ENCODE results near the gene DRD4.

Gene DRD4

DNA sequence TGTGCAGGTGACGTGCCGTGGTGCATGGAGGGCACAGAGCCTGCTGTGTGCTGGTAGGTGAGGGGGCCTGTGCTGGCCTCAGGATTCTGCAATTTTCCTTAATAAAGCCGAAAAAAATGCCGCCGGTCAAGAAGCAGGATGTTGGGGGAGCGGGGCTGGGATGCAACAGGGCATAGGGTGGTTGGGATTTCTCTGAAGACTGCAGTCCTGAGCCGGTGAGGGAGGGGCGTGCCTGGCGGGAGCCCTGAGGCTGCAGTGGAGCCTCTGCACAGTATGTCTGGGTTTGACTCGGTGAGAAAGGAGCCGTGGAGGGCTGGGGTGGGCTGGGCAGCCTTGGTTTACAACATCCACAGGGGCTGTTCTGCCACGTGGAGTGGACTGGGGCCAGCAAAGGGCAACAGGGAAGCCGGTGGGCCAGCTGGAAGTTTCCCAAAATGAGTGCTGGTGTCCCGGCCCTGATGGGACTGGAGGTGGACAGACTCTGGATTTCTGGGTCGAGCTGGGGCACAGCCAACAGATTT lies 13.7 kb upstream of the DRD4 start:
- DNase-seq (ENCODE audit: low spot score), result no peak

DNA sequence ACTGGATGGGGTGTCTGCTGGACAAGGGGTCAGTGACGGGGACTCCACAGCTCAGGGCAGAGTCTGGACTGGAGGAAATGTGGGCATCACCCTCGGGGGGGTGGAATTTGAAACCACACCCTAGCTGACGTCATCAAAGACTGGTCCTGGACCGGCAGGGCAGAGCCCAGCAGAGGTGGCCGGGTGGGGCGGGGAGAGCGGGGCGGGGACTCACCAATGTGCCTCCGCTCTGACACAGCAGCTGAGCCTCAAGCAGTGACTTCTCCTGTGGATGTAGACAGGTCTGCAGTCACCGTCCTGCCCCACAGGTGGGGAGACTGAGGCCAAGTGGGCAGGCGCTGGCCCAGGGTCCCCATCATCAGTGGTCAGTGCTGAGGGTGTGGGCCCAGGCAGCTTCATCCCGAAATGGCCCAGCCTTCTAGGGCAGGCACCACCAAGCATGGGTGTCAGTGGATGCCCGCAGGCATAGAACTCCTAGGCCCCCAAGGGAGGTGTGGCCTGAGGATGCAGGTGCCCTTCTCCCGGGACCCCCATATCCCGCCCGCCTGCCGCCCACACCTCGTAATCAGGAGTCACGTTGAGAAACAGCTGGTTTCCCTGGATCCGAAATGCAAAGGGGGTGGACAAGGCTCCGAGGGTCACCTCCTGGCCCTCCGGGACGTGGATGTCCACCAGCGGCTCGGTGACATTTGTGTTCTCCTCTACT lies 12.9 kb upstream of the DRD4 start:
- no peak for DNase-seq (ENCODE audit: low spot score)

DNA sequence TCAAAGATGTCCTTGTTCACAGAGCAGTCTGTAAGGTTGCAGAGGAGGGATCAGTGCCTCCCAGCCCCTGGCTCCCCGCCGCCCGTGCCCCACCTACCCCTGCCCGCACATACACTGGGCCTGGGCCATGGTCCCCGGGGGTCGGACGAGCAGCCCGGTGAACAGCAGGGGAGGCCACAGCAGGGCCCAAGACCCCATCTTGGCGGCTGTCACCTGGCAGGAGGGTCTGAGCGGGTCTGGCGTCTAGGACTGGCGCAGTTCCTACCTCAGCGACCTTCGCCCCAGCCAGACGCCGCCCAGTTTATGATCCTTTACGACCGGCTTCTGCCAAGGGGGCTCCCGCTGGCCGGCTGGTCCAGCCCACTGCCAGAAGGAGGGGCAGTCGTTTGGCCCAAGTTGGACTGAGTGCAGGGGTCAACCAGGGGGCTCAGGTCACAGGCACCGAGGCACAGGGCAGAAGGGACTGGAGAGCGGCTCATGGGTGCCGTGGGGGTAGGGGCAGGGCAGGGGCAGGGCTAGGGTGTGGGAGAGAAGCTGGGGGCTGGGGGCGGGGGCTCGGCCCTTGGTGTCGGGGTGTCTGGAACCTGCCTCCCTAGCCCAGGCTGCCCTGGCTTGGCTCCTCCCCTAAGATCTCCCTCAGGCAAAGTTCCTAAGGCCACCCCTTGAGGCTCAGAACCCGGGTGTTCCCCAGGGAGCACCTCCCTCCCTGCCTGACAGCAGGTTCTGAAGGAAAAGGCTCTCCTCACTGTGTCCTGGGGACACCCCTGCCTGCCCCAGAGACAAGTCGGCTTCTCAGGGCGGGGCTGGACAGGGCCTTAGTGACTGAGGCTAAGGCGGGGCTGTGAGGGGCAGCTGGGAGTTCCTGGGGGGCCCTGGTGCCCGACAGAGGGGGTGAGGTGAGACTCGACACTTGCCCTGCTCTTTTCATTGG lies 12.1 kb upstream of the DRD4 start, which contains the start of gene CDHR5:
TSS of gene CDHR5 (minus strand) at position 251 of the 931 bp plus-strand sequence. CDS start at position 198, 53 bp downstream.
- no peak for DNase-seq (ENCODE audit: low spot score)

DNA sequence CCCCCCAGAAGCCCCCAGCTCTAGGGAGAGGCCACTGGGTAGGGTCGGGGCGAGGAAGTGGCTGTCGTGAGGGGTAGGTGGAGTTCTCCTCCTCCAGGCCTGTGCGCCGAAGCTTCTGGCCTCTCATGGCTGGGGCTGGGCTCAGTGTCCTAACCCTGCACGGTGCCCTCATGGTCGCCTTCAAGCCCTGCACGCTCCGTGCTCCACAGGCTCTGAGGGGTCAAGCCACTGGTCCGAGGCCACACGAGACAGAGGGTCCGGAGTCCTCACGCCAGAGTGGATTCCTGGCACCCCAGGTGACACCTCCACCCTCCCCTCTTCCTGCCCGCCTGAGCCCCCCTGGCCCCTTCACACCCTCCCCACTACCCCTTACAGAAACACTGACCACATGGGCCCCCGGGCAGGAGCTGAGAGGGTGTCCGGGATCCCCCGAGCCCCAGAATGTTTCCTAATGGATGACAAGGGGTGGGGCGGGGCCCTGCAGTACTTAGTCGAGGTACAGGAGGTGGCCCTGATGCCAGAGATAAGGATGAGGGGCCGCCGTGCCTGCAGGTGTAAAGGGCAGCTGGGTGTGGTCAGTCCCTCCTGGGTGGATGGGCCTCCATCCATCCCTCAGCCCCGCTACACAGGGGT lies 11.3 kb upstream of the DRD4 start:
- DNase-seq (ENCODE audit: low spot score), result no peak

DNA sequence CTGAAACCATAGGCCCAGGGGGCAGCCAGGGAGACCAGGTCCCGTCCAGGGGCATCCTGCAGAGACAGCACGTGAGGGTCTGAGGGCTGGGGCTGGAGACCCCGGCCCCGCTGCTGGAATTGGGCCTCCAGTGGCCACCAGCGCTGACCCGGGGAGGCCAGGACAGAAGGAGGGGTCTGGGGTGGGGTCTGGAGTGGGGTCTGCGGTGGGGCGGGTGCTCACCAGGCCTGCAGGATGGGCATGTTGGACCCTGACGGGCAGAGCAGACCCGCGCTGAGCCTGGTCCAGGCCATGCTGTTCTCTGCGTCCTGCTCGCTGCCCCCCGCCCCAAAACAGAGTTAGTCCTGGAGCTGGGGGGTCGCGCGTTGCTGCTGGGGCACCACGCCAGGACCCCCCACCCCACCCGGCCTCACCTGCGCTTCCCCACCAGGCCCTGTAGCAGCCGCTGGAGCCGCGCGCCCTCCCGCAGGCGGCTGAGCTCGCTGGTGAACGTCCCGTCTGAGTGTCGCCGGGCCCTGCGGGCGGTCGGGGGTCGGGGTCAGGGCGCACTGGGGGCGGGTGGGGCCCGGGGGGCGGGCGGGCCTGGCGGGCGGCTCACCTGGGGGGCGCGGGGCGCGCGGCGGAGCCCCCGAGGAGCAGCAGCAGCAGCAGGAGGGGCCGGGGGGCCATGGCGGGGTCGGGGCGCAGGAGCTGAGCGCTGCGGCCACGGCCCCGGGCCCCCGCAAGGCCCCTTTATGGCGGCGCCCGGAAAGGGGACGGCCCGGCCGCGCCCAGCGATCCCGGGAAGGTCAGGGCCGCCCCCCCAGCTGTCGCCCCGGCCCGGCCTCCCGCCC lies 10.4 kb upstream of the DRD4 start, which contains the start of gene SCT:
TSS of gene SCT (minus strand) at position 707 of the 833 bp plus-strand sequence. CDS start at position 669, 38 bp downstream.
- no peak for DNase-seq (ENCODE audit: low spot score)

DNA sequence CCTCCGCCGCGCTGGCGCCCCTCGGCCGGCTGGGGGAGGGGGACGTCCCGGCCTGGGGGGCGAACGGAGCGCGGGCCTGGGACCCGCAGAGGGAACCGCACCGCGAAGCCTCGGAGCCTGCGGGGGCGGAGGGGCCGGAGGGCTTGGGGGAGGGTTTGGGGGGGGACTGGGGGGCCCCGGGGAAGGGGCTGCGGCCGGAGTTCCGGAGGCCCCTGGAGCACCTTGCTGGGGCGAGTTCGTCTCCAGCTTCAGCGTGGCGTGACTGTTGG lies 9.8 kb upstream of the DRD4 start:
- no peak for DNase-seq (ENCODE audit: low spot score)

DNA sequence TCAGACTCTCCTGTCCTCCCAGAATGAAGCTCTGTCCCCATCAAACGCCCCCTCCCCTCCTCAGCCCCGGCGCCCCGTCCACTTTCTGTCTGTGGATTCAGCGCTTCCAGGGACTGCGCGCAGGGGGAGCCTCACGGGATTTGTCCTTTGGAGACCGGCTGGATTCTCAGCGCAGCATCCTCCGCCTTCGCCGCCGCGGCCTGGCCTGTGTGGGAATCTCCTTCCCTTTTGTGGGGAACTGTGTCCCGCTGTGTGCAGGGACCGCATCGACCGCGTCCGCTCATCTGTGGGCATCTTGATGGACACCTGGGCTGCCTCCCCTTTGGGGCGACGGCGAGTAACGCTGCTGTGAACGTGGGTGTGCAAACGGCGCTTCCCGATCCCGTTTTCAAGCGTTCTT lies 9.0 kb upstream of the DRD4 start:
- no peak for DNase-seq (ENCODE audit: low spot score)

DNA sequence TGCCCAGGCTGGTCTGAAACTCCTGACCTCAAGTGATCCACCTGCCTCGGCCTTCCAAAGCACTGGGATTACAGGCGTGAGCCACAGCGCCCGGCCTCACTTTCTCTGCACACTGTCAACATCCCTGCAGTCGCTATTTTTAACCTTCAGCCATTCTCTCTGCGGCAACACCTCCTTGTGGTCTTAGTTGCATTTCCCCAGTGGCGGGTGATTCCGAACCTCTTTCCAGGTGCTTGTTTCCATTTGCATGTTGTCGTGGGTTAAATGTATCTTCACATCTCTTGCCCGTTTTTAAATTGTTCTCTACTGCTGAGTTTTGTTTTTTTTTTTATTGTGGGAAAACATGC lies 7.9 kb upstream of the DRD4 start:
- DNase-seq (ENCODE audit: low spot score), result no peak

DNA sequence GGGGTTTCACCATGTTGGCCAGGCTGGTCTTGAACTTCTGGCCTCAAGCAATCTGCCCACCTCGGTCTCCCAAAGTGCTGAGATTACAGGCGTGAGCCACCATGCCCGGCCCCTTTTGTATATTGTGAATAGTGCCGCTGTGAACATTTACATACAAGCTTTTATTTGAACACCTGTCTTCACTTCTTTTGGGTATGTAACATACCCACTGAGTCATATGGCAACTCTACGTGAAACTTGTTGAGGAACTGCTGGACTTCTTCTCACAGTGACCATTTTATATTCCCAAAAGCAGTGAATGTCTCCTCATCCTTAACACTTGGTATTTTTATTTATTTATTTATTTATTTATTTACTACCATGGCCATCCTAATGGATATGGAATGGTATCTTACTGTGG lies 6.2 kb upstream of the DRD4 start:
- no peak for DNase-seq (ENCODE audit: low spot score)

DNA sequence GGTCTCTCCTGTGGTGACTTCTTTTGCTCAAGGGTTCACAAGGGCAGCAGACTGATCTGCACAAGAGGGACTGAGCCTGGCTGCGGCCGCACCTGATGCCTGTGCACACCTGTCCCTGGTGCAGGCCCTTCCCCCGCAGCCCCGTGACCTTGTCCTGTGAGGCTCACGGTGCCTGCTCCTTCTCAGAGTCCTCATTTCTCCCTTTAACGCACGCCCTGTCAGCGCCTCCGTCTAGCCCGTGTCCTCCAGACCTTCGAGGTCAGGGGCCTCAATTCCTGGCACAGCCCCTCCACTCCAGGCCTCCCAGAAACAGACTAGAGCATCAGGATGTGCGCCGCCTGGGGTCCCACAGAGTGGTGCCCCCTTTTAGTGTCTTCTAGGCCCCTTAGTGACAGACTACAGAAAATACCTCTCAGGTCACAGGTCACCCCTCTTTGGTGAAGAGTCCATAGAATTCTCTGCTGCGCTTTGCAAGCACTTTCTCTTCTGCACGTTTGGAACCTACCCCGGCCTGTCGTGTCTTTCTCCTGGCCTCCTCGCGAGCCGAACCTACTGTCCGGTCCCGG lies 1.0 kb upstream of the DRD4 start:
- no peak for DNase-seq (ENCODE audit: low spot score)

DNA sequence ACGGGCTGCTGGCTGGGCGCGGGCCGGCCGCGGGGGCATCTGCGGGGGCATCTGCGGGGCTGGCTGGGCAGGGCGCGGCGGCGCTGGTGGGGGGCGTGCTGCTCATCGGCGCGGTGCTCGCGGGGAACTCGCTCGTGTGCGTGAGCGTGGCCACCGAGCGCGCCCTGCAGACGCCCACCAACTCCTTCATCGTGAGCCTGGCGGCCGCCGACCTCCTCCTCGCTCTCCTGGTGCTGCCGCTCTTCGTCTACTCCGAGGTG lies 194 bp downstream of the DRD4 start:
- no peak for DNase-seq (ENCODE audit: low spot score)

DNA sequence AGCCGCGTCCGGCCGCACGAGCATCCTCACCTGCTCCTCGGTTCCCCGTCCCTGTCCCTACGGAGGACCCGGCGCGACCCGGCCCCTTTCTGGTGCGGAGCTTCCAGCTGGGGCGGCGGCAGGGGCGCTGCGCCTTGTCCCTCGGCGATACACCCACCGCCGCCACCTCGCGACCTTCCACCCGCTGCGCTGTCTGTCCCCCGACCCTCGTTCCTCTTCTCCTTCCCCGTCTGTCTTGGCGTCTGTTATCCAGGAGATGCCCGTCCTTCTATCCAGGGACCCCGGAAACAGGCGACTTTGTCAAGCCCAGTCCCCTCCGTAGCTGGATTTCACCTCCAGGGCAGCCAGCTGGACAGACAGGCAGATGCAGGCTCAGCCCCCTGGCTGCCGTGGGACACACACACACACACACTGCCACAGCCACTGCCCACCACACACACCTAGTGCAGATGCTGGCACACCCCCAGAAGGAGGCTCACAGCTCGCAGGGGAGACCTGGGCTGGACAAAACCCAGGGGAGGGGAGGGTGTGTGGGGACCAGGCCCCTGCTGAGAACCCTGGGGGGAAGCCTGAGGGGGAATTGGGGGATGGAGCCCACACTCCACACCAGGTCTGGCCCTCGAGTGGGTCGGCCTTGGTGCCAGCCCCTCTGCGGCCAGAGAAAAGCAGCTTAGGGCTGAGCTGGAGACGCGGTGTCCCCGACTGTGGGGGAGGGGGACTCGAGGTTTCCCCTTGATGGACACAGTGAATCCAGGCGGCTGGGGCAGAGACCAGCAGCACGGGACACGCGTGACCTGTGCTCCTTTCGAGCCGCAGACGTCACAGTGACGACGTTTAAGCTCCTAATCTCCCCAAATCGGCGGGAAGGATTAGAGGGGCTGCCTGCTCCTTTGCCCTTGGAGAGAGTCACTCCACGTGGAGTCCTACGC lies 788 bp downstream of the DRD4 start:
- no peak for DNase-seq (ENCODE audit: low spot score)

DNA sequence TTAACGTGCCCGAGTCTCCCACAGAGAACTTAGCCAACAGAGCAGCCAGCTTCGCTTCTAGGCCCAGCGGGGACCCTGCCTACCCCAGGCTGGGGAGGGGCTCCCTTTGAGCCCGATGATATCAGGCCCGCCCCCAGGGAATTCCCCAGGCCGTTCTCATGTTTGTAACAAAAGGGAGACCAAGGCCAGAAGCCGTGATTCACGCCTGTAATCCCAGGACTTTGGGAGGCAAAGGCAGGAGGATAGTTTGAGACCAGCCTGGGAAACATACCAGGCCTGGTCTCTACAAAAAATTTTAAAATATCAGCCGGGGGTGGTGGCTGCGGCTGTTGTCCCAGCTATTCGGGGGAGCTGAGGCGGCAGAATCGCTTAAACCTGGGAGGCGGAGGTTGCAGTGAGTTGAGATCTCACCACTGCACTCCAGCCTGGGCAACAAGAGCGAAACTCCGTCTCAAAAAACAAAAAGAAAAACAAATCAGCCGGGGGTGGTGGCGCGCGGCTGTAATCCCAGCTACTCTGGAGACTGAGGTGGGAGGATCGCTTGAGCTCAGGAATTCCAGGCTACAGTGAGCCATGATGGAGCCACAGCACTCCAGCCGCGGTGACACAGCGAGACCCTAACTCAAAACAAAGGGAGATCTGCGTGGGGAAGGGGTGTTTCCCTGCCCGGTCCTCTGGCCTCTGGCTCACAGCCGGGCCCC lies 1.7 kb downstream of the DRD4 start:
- no peak for DNase-seq (ENCODE audit: low spot score)

DNA sequence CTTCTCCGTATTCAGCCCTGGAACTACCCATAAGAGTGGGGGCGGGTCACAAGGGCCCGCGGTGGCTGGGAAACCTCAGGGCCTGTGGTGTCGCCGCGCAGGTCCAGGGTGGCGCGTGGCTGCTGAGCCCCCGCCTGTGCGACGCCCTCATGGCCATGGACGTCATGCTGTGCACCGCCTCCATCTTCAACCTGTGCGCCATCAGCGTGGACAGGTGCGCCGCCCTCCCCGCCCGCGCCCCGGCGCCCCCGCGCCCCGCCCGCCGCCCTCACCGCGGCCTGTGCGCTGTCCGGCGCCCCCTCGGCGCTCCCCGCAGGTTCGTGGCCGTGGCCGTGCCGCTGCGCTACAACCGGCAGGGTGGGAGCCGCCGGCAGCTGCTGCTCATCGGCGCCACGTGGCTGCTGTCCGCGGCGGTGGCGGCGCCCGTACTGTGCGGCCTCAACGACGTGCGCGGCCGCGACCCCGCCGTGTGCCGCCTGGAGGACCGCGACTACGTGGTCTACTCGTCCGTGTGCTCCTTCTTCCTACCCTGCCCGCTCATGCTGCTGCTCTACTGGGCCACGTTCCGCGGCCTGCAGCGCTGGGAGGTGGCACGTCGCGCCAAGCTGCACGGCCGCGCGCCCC lies 2.4 kb downstream of the DRD4 start:
- DNase-seq (ENCODE audit: low spot score), result no peak

DNA sequence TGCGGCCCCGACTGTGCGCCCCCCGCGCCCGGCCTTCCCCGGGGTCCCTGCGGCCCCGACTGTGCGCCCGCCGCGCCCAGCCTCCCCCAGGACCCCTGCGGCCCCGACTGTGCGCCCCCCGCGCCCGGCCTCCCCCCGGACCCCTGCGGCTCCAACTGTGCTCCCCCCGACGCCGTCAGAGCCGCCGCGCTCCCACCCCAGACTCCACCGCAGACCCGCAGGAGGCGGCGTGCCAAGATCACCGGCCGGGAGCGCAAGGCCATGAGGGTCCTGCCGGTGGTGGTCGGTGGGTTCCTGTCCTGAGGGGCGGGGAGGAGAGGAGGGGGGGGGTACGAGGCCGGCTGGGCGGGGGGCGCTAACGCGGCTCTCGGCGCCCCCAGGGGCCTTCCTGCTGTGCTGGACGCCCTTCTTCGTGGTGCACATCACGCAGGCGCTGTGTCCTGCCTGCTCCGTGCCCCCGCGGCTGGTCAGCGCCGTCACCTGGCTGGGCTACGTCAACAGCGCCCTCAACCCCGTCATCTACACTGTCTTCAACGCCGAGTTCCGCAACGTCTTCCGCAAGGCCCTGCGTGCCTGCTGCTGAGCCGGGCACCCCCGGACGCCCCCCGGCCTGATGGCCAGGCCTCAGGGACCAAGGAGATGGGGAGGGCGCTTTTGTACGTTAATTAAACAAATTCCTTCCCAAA lies 3.1 kb downstream of the DRD4 start:
- DNase-seq (ENCODE audit: low spot score), result no peak

DNA sequence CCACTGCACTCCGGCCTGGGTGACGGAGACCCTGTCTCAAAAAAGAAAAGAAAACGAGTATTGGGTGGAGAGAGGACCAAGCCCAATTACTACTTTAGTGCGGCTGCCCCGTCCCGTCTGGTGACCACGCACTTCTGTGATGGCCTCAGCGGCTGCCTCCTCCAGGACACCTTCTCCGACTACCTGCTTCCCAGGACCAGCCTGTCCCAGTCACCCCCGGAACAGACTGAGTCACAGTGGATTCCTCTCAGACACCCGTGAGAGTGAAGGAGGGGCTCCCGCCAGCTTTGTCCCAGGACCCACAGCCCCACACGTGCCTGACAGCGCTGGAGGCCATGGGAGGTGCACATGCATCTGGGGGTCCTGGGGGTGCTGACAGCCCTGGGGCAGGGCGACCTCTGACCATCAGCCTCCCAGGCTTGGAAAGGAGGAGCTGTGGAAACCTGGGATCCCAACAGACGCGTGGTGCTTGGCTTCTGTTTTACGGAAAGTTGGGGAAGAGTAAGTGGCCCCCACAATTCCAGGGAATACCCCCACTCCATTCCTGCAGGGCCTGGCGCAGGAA lies 4.8 kb downstream of the DRD4 start:
- no peak for DNase-seq (ENCODE audit: low spot score)

DNA sequence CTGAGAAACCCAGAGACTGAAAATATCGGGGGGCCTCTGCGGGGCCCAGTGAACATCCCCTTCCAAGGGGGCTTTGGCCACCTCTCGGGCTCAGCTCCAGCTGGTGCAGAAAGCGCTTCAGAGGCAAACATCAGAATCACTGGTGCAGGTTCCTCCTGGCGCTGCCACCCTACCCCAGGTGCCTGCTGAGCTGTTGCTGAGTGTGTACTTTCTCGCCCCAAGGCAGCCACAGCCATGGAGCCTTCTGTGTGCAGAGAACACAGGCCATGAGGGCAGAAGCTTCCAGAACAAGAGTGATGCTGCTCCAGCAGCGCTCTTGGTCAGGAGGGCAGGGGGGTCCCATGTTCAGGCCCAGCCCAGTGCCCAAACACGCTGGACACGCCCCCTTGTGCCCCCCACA lies 6.3 kb downstream of the DRD4 start:
- no peak for DNase-seq (ENCODE audit: low spot score)

DNA sequence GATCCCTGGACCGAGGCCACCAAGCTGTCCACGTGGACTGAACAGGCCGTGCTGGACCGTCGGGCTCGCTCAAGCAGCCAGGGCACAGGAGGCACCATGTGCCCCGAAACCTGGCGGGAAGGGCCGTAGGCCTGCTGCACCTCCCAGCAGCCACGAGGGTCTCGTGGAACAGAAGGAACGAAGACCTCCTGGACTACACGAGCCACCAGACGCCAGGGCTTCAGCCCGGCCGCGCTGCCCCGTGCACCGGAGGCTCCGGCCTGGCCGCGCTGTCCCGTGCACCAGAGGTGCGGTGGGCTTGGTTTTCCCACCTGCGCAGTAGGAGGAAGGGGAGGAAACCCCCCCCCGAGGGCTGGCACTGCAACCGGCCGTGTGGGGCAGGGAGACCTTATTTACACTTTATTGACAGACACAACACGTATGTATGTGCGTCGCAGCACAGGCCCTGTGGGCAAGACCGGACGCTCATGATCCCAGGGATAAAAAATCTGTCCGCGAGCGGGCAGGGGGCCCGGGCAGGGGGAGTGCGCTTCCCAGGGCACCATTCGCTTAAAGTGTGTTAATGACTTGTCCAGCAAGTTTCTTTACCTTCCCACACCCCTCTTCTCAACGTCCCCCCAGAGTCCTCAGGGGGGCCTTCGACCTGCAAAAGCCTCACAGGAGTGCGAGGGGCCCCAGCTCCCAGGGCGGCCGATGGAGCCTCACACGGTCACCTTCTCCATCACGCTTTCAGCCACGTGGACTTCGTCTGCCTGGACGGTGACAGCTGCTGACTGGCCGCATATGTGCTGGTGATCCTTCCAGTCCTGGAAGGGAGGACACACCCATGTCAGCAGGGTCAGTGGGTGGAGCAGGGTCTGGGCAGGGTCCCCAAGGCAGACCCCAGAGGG lies 7.0 kb downstream of the DRD4 start:
- DNase-seq (ENCODE audit: low spot score), result no peak

All from globus pallidus (tissue), 1 donor.